Measurements from ENCODE around the gene CYFIP2. TPM values are rescaled to one million over a fixed set of nuclear protein-coding genes. Genes with fewer than 3 reads are reported as not detected.

Gene CYFIP2
- total RNA-seq, 1 donor from 2014 or later: 96.8 TPM

DNA sequence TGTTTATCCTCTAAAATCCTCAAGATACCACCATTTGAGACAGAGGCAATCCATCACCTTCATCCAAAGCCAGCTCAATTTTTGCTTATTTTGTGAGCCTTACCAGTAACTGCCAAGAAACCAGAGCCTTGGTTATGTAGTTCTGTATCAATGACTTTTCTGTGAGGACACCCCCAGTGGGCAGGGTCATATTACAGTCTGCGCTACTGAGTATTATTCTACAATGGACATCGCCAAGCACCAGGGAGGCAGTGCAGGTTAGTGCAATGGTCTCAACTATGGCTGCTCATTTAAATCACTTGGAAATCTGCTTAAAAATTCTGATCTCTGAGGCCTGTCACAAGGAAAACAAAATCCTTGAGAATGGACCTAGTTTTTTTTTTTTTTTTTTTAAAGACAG lies 103.6 kb downstream of the CYFIP2 start:
- no peaks in the 10 kb centered on the region for H3K27me3 Mint-ChIP-seq (ENCODE audit: low read depth, unreplicated experiment)
- no peak overlapping the region for H2AFZ ChIP-seq (ENCODE audit: low read depth, low read length)
- H3K27ac Mint-ChIP-seq (ENCODE audit: unreplicated experiment): no peak overlapping the region
- FAIRE-seq (no peak), DNase-seq (ENCODE audit: low read depth) (no peak)
- TF ChIP-seq, protein P1, sequence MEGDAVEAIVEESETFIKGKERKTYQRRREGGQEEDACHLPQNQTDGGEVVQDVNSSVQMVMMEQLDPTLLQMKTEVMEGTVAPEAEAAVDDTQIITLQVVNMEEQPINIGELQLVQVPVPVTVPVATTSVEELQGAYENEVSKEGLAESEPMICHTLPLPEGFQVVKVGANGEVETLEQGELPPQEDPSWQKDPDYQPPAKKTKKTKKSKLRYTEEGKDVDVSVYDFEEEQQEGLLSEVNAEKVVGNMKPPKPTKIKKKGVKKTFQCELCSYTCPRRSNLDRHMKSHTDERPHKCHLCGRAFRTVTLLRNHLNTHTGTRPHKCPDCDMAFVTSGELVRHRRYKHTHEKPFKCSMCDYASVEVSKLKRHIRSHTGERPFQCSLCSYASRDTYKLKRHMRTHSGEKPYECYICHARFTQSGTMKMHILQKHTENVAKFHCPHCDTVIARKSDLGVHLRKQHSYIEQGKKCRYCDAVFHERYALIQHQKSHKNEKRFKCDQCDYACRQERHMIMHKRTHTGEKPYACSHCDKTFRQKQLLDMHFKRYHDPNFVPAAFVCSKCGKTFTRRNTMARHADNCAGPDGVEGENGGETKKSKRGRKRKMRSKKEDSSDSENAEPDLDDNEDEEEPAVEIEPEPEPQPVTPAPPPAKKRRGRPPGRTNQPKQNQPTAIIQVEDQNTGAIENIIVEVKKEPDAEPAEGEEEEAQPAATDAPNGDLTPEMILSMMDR (IDR thresholded peaks at IDR 0.05; ENCODE audit: insufficient read depth, low read depth, low read length): no peak
- TF ChIP-seq EZH2 (IDR thresholded peaks at IDR 0.05; ENCODE audit: insufficient read depth, low read length): no peak
- peaks cover 39% of the 10 kb centered on the region for H3K4me1 ChIP-seq (ENCODE audit: insufficient read depth, low read length)
- H3K4me3 Mint-ChIP-seq (ENCODE audit: unreplicated experiment): no peak overlapping the region
- H3K27me3 ChIP-seq (ENCODE audit: insufficient read depth, low read length): no peaks in the 10 kb centered on the region
- H3K9me3 ChIP-seq (ENCODE audit: insufficient read depth, low read depth, low read length): no peaks in the 10 kb centered on the region
- H3K79me2 ChIP-seq (ENCODE audit: insufficient read depth, low read length): no peaks in the 10 kb centered on the region
- no peaks in the 10 kb centered on the region for H3K36me3 ChIP-seq (ENCODE audit: insufficient read depth, low read length)
- peaks cover 3% of the 10 kb centered on the region for H3K36me3 Mint-ChIP-seq (ENCODE audit: low read depth, unreplicated experiment)
- H3K4me1 Mint-ChIP-seq (ENCODE audit: low read depth, unreplicated experiment): peaks cover 38% of the 10 kb centered on the region
- H3K9me3 Mint-ChIP-seq (ENCODE audit: unreplicated experiment): no peaks in the 10 kb centered on the region
- H4K20me1 ChIP-seq (ENCODE audit: insufficient read depth, low read length): no peaks in the 10 kb centered on the region
- no peak overlapping the region for H3K27ac ChIP-seq (ENCODE audit: low read depth, low read length)
- no peak overlapping the region for H3K4me3 ChIP-seq (ENCODE audit: insufficient read depth, low read depth, low read length)
- no peak overlapping the region for H3K9ac ChIP-seq (ENCODE audit: low read length)
- no peak overlapping the region for H3K4me2 ChIP-seq (ENCODE audit: low read length)

DNA sequence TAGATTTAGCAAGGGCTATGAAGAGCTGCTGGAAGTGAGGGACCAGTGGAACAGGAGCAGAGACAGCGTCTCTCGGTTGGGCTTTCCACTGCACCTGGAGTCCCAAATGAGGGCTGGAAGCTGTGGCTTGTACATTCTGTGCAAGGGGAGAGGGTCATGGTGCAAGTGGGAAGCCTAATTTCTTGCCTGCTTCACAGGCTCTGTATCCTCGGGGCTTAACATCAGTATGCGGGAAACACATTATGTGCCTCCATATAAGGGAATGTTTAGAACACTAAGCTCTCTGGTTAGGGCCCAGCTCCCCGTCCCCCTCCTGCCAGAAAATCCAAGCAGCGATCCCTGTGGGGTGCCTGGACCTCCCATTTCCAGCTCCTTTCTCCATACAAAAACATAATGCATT lies 105.0 kb downstream of the CYFIP2 start:
- no peaks in the 10 kb centered on the region for H3K27me3 ChIP-seq (ENCODE audit: insufficient read depth, low read length)
- H3K4me2 ChIP-seq (ENCODE audit: low read length): peak overlapping the region; percentile 51
- H3K36me3 Mint-ChIP-seq (ENCODE audit: low read depth, unreplicated experiment): peaks cover 13% of the 10 kb centered on the region
- peaks cover 38% of the 10 kb centered on the region for H3K4me1 Mint-ChIP-seq (ENCODE audit: low read depth, unreplicated experiment)
- no peak overlapping the region for H2AFZ ChIP-seq (ENCODE audit: low read depth, low read length)
- peak overlapping the region; percentile 9 for H3K27ac Mint-ChIP-seq (ENCODE audit: unreplicated experiment)
- H3K4me1 ChIP-seq (ENCODE audit: insufficient read depth, low read length): peaks cover 39% of the 10 kb centered on the region
- peak overlapping the region; percentile 50 for H3K4me3 Mint-ChIP-seq (ENCODE audit: unreplicated experiment)
- peak overlapping the region; percentile 89 for H3K27ac ChIP-seq (ENCODE audit: low read depth, low read length)
- H3K9ac ChIP-seq (ENCODE audit: low read length): peak overlapping the region; percentile 70
- no peaks in the 10 kb centered on the region for H3K9me3 ChIP-seq (ENCODE audit: insufficient read depth, low read depth, low read length)
- DNase-seq (ENCODE audit: low read depth): peak; percentile 38
- H4K20me1 ChIP-seq (ENCODE audit: insufficient read depth, low read length): no peaks in the 10 kb centered on the region
- H3K27me3 Mint-ChIP-seq (ENCODE audit: low read depth, unreplicated experiment): no peaks in the 10 kb centered on the region
- no peak overlapping the region for H3K4me3 ChIP-seq (ENCODE audit: insufficient read depth, low read depth, low read length)
- TF ChIP-seq, protein P1 (IDR thresholded peaks at IDR 0.05; ENCODE audit: insufficient read depth, low read depth, low read length): no peak
- no peak for TF ChIP-seq EZH2 (IDR thresholded peaks at IDR 0.05; ENCODE audit: insufficient read depth, low read length)
- no peaks in the 10 kb centered on the region for H3K9me3 Mint-ChIP-seq (ENCODE audit: unreplicated experiment)
- H3K36me3 ChIP-seq (ENCODE audit: insufficient read depth, low read length): no peaks in the 10 kb centered on the region
- FAIRE-seq: no peak
- H3K79me2 ChIP-seq (ENCODE audit: insufficient read depth, low read length): no peaks in the 10 kb centered on the region

GRCh38 chr5:157371655-157372471 lies 105.9 kb downstream of the CYFIP2 start:
- no peaks in the 10 kb centered on the region for H4K20me1 ChIP-seq (ENCODE audit: insufficient read depth, low read length)
- H3K27ac Mint-ChIP-seq (ENCODE audit: unreplicated experiment): peak overlapping the region; percentile 68
- DNase-seq (ENCODE audit: low read depth): peak; percentile 62
- peaks cover 33% of the 10 kb centered on the region for H3K4me1 Mint-ChIP-seq (ENCODE audit: low read depth, unreplicated experiment)
- no peaks in the 10 kb centered on the region for H3K79me2 ChIP-seq (ENCODE audit: insufficient read depth, low read length)
- TF ChIP-seq, protein P1 (IDR thresholded peaks at IDR 0.05; ENCODE audit: insufficient read depth, low read depth, low read length): no peak
- no peak for TF ChIP-seq EZH2 (IDR thresholded peaks at IDR 0.05; ENCODE audit: insufficient read depth, low read length)
- H3K27ac ChIP-seq (ENCODE audit: low read depth, low read length): peak overlapping the region; percentile 89
- H3K4me3 Mint-ChIP-seq (ENCODE audit: unreplicated experiment): no peak overlapping the region
- no peak overlapping the region for H3K4me3 ChIP-seq (ENCODE audit: insufficient read depth, low read depth, low read length)
- H3K4me2 ChIP-seq (ENCODE audit: low read length): peak overlapping the region; percentile 51
- peaks cover 38% of the 10 kb centered on the region for H3K4me1 ChIP-seq (ENCODE audit: insufficient read depth, low read length)
- H2AFZ ChIP-seq (ENCODE audit: low read depth, low read length): no peak overlapping the region
- no peaks in the 10 kb centered on the region for H3K9me3 Mint-ChIP-seq (ENCODE audit: unreplicated experiment)
- H3K36me3 Mint-ChIP-seq (ENCODE audit: low read depth, unreplicated experiment): peaks cover 16% of the 10 kb centered on the region
- no peaks in the 10 kb centered on the region for H3K27me3 ChIP-seq (ENCODE audit: insufficient read depth, low read length)
- no peaks in the 10 kb centered on the region for H3K9me3 ChIP-seq (ENCODE audit: insufficient read depth, low read depth, low read length)
- peak; percentile 91 for FAIRE-seq
- no peaks in the 10 kb centered on the region for H3K27me3 Mint-ChIP-seq (ENCODE audit: low read depth, unreplicated experiment)
- peak overlapping the region; percentile 70 for H3K9ac ChIP-seq (ENCODE audit: low read length)
- H3K36me3 ChIP-seq (ENCODE audit: insufficient read depth, low read length): no peaks in the 10 kb centered on the region
